Mesenchymal stem cell (in vitro differentiated cells and primary cell): ENCODE measurements around the gene STIM1.
A peak's percentile ranks its signal among the peaks of the same experiment; 100 is the strongest.

Source experiments
- DNase-seq: peaks from one replicate; pipeline ENCODE4 v3.0.0-alpha.2; 2013
- H2AFZ ChIP-seq: one replicate; pipeline ENCODE4 v1.6.1; 2013; ENCODE audit warnings: low read depth, mild to moderate bottlenecking, control low read depth, inconsistent platforms, low read length, moderate library complexity
- H2AK5ac ChIP-seq: 2 replicates; pipeline ENCODE4 v1.6.1; 2013; ENCODE audit warnings: low read length, moderate library complexity, mild to moderate bottlenecking, inconsistent platforms; ENCODE audit not compliant: severe bottlenecking
- H2BK120ac ChIP-seq: one replicate; pipeline ENCODE4 v1.6.1; 2013; ENCODE audit warnings: low read depth, mild to moderate bottlenecking, inconsistent platforms, low read length, moderate library complexity
- H2BK12ac ChIP-seq, 2 experiments: one replicate each; pipeline ENCODE4 v1.6.1; 2013; ENCODE audit warnings: inconsistent platforms in 2 of 2, low read length in 2 of 2, mild to moderate bottlenecking in 2 of 2, moderate library complexity in 2 of 2, control low read depth in 1 of 2
- H2BK15ac ChIP-seq: one replicate; pipeline ENCODE4 v1.6.1; 2013; ENCODE audit warnings: mild to moderate bottlenecking, low read depth, inconsistent platforms; ENCODE audit not compliant: poor library complexity, severe bottlenecking
- H2BK5ac ChIP-seq: 2 replicates; pipeline ENCODE4 v1.6.1; 2013; ENCODE audit warnings: low read depth, mild to moderate bottlenecking, low read length, control low read depth, inconsistent platforms; ENCODE audit not compliant: poor library complexity, severe bottlenecking
- H3K14ac ChIP-seq, 2 experiments: one replicate each; pipeline ENCODE4 v1.6.1; 2013; ENCODE audit warnings: inconsistent platforms in 2 of 2, low read length in 2 of 2, control low read depth in 1 of 2, mild to moderate bottlenecking in 1 of 2, moderate library complexity in 1 of 2
- H3K18ac ChIP-seq, 2 experiments: one replicate each; pipeline ENCODE4 v1.6.1; 2013; ENCODE audit warnings: inconsistent platforms in 2 of 2, low read length in 2 of 2, control low read depth in 1 of 2, low read depth in 1 of 2, mild to moderate bottlenecking in 1 of 2
- H3K23ac ChIP-seq, 2 experiments: one replicate each; pipeline ENCODE4 v1.6.1; 2013; ENCODE audit warnings: inconsistent platforms in 2 of 2, low read length in 2 of 2, mild to moderate bottlenecking in 2 of 2, moderate library complexity in 2 of 2, control low read depth in 1 of 2
- H3K27ac ChIP-seq: 2 replicates; pipeline ENCODE4 v1.5.1; 2013; ENCODE audit warnings: mild to moderate bottlenecking, moderate library complexity, low read length, control low read depth, inconsistent platforms; ENCODE audit not compliant: poor library complexity, severe bottlenecking
- H3K27me3 ChIP-seq, 2 experiments: 2 replicates each; pipeline versions ENCODE4 v1.6.1 to v1.7.0; 2013; ENCODE audit warnings: low read length in 2 of 2, mild to moderate bottlenecking in 2 of 2, moderate library complexity in 2 of 2, control low read depth in 1 of 2, inconsistent platforms in 1 of 2; ENCODE audit not compliant: control insufficient read depth in 1 of 2, insufficient read depth in 1 of 2
- H3K36me3 ChIP-seq, 2 experiments: 2 replicates each; pipeline versions ENCODE4 v1.6.1 to v1.7.0; 2013; ENCODE audit warnings: low read length in 2 of 2, control low read depth in 1 of 2, inconsistent platforms in 1 of 2, low read depth in 1 of 2, mild to moderate bottlenecking in 1 of 2; ENCODE audit not compliant: insufficient read depth in 2 of 2, control insufficient read depth in 1 of 2
- H3K4ac ChIP-seq, 2 experiments: one replicate each; pipeline ENCODE4 v1.6.1; 2013; ENCODE audit warnings: inconsistent platforms in 2 of 2, low read length in 2 of 2, mild to moderate bottlenecking in 2 of 2, moderate library complexity in 2 of 2, control low read depth in 1 of 2, low read depth in 1 of 2
- H3K4me1 ChIP-seq: 2 replicates; pipeline ENCODE4 v1.6.1; 2013; ENCODE audit warnings: low read depth, low read length, control low read depth; ENCODE audit not compliant: control insufficient read depth, insufficient read depth
- H3K4me2 ChIP-seq: 2 replicates; pipeline ENCODE4 v1.6.1; 2013; ENCODE audit warnings: low read length, mild to moderate bottlenecking, inconsistent platforms; ENCODE audit not compliant: poor library complexity, severe bottlenecking
- H3K4me3 ChIP-seq, 2 experiments: 2 replicates each; pipeline versions ENCODE4 v1.5.1 to v1.7.0; 2013; ENCODE audit warnings: low read length in 2 of 2, mild to moderate bottlenecking in 2 of 2, control low read depth in 1 of 2, low read depth in 1 of 2; ENCODE audit not compliant: insufficient read depth in 1 of 2
- H3K79me1 ChIP-seq: replicated peaks from 2 replicates; pipeline ENCODE4 v1.6.1; 2013; ENCODE audit warnings: mild to moderate bottlenecking, control low read depth, low read length, inconsistent platforms; ENCODE audit not compliant: poor library complexity, severe bottlenecking
- H3K9ac ChIP-seq: 2 replicates; pipeline ENCODE4 v1.7.0; 2013; ENCODE audit warnings: mild to moderate bottlenecking, low read length, moderate library complexity
- H3K9me3 ChIP-seq: 2 replicates; pipeline ENCODE4 v1.7.0; 2013; ENCODE audit warnings: mild to moderate bottlenecking, low read length; ENCODE audit not compliant: control insufficient read depth
- H4K8ac ChIP-seq: one replicate; pipeline ENCODE4 v1.6.1; 2013; ENCODE audit warnings: inconsistent platforms, mild to moderate bottlenecking, low read length, moderate library complexity
- H4K91ac ChIP-seq: one replicate; pipeline ENCODE4 v1.6.1; 2013; ENCODE audit warnings: mild to moderate bottlenecking, low read length, inconsistent platforms
- WGBS: methylation state at CpG from one replicate; pipeline ENCODE4 v1.1.7; 2013; ENCODE audit warnings: mixed read lengths; 5-methylcytosine and 5-hydroxymethylcytosine counted together

Gene STIM1

DNA sequence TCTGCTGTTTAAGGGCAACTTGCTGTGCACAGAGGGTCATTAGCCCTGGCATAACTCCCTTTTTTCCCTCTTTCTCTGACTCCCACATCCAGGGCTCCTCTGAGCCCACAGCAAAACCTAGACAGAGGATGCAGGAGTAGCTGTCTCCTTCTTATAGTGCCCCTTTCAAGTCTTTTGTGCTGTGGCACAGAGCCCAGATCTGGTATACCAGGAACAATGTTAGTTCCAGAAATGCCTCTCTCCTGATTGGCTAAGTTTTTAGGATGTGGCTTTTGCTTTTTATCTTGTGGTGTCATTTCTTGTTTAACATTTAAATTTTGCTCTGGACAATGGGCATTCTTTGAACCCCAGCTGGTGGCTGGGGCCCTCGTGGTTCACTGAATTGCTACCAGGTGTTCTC, 213.5 kb downstream of the STIM1 start:
- DNase-seq: no peak
- H2AFZ ChIP-seq: no peak overlapping the region
- H2BK15ac ChIP-seq: no peak overlapping the region
- no peaks in the 10 kb centered on the region for H3K9me3 ChIP-seq
- no peak overlapping the region for H3K27ac ChIP-seq
- peaks cover 4 to 15% of the 10 kb centered on the region in 2 experiments for H3K36me3 ChIP-seq
- H3K4ac ChIP-seq: no peak overlapping the region
- peaks cover 20% of the 10 kb centered on the region for H3K79me1 ChIP-seq
- no peak overlapping the region for H2AK5ac ChIP-seq
- H2BK12ac ChIP-seq: no peak overlapping the region
- H2BK120ac ChIP-seq: no peak overlapping the region
- no peak overlapping the region for H3K4me3 ChIP-seq
- H3K4me1 ChIP-seq: peaks cover 2% of the 10 kb centered on the region
- H3K14ac ChIP-seq: no peak overlapping the region
- no peak overlapping the region for H3K4me2 ChIP-seq
- H3K27me3 ChIP-seq: no peaks in the 10 kb centered on the region
- no peak overlapping the region for H4K8ac ChIP-seq
- WGBS: 88% methylated on average over 1 of the region's 1 CpG
- H3K23ac ChIP-seq: no peak overlapping the region
- H3K18ac ChIP-seq: no peak overlapping the region
- H4K91ac ChIP-seq: no peak overlapping the region
- H2BK5ac ChIP-seq: no peak overlapping the region
- no peak overlapping the region for H3K9ac ChIP-seq

DNA sequence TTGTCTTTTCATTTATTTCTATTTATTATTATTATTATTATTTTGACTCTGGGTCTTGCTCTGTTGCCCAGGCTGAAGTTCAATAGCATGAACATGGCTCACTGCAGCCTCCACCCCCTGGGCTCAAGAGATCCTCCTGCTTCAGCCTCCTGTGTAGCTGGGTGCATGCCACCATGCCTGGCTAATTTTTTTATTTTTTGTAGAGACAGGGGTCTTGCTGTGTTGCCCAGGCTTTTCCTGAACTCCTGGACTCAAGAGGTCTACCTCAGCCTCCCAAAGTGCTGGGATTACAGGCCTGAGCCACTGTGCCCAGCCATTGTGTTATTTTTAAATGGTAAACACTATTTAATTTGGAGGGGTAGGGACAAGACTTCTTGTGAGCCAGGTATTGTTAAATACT, 215.9 kb downstream of the STIM1 start:
- Histone ChIP-seq H3K9ac (no peak overlapping the region), H2AFZ (no peak overlapping the region), H3K79me1 (peaks cover 8% of the 10 kb centered on the region), H2BK120ac (no peak overlapping the region), H3K27ac (no peak overlapping the region), H4K8ac (no peak overlapping the region), H3K4ac (no peak overlapping the region), H2BK5ac (no peak overlapping the region), H2AK5ac (no peak overlapping the region), H3K36me3 (peaks cover 11 to 22% of the 10 kb centered on the region in 2 experiments), H3K18ac (no peak overlapping the region), H4K91ac (no peak overlapping the region), H3K4me3 (no peak overlapping the region), H3K4me2 (no peak overlapping the region), H3K23ac (no peak overlapping the region), H2BK12ac (no peak overlapping the region), H3K14ac (no peak overlapping the region), H3K9me3 (no peaks in the 10 kb centered on the region), H3K4me1 (peaks cover 4% of the 10 kb centered on the region), H3K27me3 (no peaks in the 10 kb centered on the region), H2BK15ac (no peak overlapping the region)
- DNase-seq: no peak

DNA sequence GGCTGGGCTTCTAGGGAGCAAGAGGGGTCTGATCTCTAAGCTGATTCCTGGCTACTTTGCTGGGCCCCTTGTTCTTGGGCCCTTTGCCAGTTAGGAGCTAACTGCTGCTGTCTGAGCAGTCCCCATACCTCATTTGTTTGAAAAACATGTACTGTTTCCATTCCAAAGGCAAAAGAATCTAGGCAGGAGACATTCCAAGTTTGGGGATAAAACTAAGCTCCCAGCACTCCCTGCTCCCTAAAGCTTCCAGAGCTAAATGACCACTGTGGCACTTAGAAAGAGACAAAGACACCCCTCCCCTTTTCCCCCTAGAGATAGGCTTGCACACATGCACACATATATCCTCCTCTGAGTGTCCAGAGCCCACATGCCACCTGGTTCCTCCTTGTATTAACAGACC, 216.4 kb downstream of the STIM1 start:
- H4K91ac ChIP-seq: no peak overlapping the region
- no peak overlapping the region for H2BK15ac ChIP-seq
- H4K8ac ChIP-seq: peak overlapping the region; percentile 30
- H3K79me1 ChIP-seq: peaks cover 7% of the 10 kb centered on the region
- H2BK5ac ChIP-seq: no peak overlapping the region
- H2BK12ac ChIP-seq: no peak overlapping the region
- H2AFZ ChIP-seq: no peak overlapping the region
- no peak overlapping the region for H3K14ac ChIP-seq
- no peaks in the 10 kb centered on the region for H3K27me3 ChIP-seq
- H3K4me1 ChIP-seq: peaks cover 4% of the 10 kb centered on the region
- no peak overlapping the region for H2AK5ac ChIP-seq
- peak; percentile 51 for DNase-seq
- H3K9ac ChIP-seq: no peak overlapping the region
- H3K4me3 ChIP-seq: no peak overlapping the region
- no peak overlapping the region for H2BK120ac ChIP-seq
- H3K36me3 ChIP-seq: peaks cover 11 to 22% of the 10 kb centered on the region in 2 experiments
- H3K4me2 ChIP-seq: no peak overlapping the region
- no peak overlapping the region for H3K4ac ChIP-seq
- no peak overlapping the region for H3K23ac ChIP-seq
- peak overlapping the region in 1 of 2 experiments; percentile 60 for H3K18ac ChIP-seq
- H3K27ac ChIP-seq: peak overlapping the region; percentile 29
- H3K9me3 ChIP-seq: no peaks in the 10 kb centered on the region

DNA sequence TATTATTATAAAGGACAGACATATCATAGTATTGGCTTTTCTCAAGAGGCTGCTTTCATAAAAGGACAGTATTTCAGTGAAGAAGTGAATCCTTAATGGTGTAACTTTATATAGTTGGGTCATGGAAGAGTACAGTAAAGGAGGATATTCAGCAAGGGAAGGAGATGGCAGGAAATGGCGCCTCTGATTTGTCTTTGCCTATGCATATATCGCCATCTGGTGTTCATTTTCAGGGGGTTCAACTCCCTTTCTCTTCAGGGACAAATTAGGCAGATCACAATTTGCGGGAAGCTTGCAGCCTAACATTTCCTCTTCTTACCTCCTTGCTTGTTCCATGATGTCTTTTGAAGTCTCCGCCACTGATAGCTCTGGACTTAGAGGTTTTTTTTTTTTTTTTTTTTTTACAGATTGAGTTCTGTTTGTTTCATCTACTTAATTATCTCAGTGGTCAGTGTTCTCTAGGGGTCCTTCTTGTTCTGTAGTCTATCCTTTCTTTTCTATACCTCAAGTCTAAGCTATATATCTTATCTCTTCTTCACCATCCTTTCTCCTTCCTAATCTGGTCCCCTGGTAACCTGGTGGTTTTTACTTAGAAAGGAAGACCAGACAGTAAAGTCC, 217.3 kb downstream of the STIM1 start:
- Histone ChIP-seq H3K23ac (no peak overlapping the region), H3K27ac (no peak overlapping the region), H2BK120ac (no peak overlapping the region), H2BK12ac (no peak overlapping the region), H3K14ac (no peak overlapping the region), H3K4me2 (no peak overlapping the region), H4K8ac (no peak overlapping the region), H3K9ac (no peak overlapping the region), H3K4ac (no peak overlapping the region), H3K4me3 (no peak overlapping the region), H2AK5ac (no peak overlapping the region), H3K18ac (no peak overlapping the region), H3K79me1 (peaks cover 5% of the 10 kb centered on the region), H4K91ac (no peak overlapping the region), H2BK15ac (no peak overlapping the region), H3K9me3 (no peaks in the 10 kb centered on the region), H3K4me1 (peaks cover 4% of the 10 kb centered on the region), H3K27me3 (no peaks in the 10 kb centered on the region), H3K36me3 (peaks cover 11 to 22% of the 10 kb centered on the region in 2 experiments), H2BK5ac (no peak overlapping the region), H2AFZ (no peak overlapping the region)
- WGBS: 14% methylated on average over 3 of the region's 4 CpGs
- peak; percentile 82 for DNase-seq
